Left lung (tissue), 10 donors: ENCODE results near the gene SVOPL. TPM values are rescaled to one million over a fixed set of nuclear protein-coding genes. Genes with fewer than 3 reads are reported as not detected.

ENCODE experiments used
- ATAC-seq: fragments of 200-7000 bp; cut with Tn5 transposase; one replicate; pipeline ENCODE4 v1.9.1; 2020; ENCODE audit warnings: moderate library complexity
- DNase-seq, 4 donors: peaks; one replicate each; pipeline ENCODE4 v3.0.0-alpha.2; 2013 to 2020
- H3K27ac ChIP-seq, 2 donors: fragments of 200-600 bp; sonication (generic) in 1 of 2; one replicate each; pipeline versions ENCODE4 v1.5.0 to v1.8.0; 2020 to 2021
- H3K27me3 ChIP-seq, 2 donors: fragments of 200-600 bp; sonication (generic) in 1 of 2; one replicate each; pipeline versions ENCODE4 v1.5.0 to v1.8.0; 2020 to 2021
- H3K36me3 ChIP-seq, 2 donors: fragments of 200-600 bp; sonication (generic) in 1 of 2; one replicate each; pipeline versions ENCODE4 v1.5.0 to v1.8.0; 2020 to 2021
- H3K4me1 ChIP-seq, 2 donors: fragments of 200-600 bp; one replicate each; pipeline ENCODE4 v1.8.0; 2021
- H3K4me3 ChIP-seq, 2 donors: fragments of 200-600 bp; sonication (generic) in 1 of 2; one replicate each; pipeline versions ENCODE4 v1.5.0 to v1.8.0; 2020 to 2021; ENCODE audit warnings: mild to moderate bottlenecking in 1 of 2
- H3K9me3 ChIP-seq, 2 donors: fragments of 200-600 bp; sonication (generic) in 1 of 2; one replicate each; pipeline versions ENCODE4 v1.5.0 to v1.8.0; 2020 to 2021
- intact Hi-C, 2 donors: fragments of 100-400 bp; cut with DNase I; formaldehyde crosslinking; loops; one replicate each; pipeline versions ENCODE4 v1.11.2 to v1.14.2; 2022
- polyA plus RNA-seq, 6 donors: library from polyadenylated mRNA; unstranded; fragments of 120-200 nt; gene quantifications; one replicate each; pipeline ENCODE4 v1.2.1, GENCODE V29; 2013; ENCODE audit not compliant: insufficient read length in 6 of 6
- total RNA-seq, 2 donors: library from RNA; stranded (reverse); fragmentation: NEBNext Ultra II Directional; extraction: Animal tissue kit (Norgen Biotek cat#: 25700); gene quantifications; one replicate each; pipeline ENCODE4 v1.2.1, GENCODE V29; 2021
- TF ChIP-seq, protein P1 (sequence below), 2 donors: fragments of 200-600 bp; sonication (generic) in 1 of 2; IDR thresholded peaks; one replicate each; pipeline versions ENCODE4 v1.5.0 to v1.8.0; 2021; ENCODE audit warnings: antibody characterized with exemption in 2 of 2
- donor health status: DM: no; HTN: yes; CAD: no.
- donor health status: DM: no; HTN: no; CAD: no.

SVOPL gene
- total and polyA plus RNA-seq, 8 donors, result 0.26 to 3.8 (median 2.5) TPM; not detected in 1

DNA sequence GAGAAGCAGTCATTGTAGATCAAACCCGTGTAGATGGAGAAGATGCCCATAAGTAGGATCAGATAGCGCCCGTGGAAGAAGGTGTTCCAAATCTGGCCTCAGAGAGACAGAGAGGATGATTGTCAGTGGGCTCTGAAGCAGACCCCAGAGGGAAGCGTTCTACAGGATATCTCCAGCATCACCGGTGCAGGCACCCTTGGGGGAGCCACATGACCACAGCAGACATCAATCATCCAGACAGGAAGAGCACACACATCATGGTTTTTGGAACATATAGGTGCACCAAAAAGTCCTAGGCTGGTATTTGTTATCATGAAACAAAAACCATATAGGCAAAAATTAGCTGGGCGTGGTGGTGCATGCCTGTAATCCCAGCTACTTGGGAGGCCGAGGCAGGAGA, 44.0 kb upstream of the SVOPL start:
- Histone ChIP-seq H3K27ac (no peak overlapping the region), H3K4me3 (no peak overlapping the region), H3K27me3 (no peaks in the 10 kb centered on the region), H3K9me3 (no peaks in the 10 kb centered on the region), H3K36me3 (no peaks in the 10 kb centered on the region), H3K4me1 (no peaks in the 10 kb centered on the region)
- intact Hi-C loops, result no loop called here
- no peak for ATAC-seq
- TF ChIP-seq, protein P1, sequence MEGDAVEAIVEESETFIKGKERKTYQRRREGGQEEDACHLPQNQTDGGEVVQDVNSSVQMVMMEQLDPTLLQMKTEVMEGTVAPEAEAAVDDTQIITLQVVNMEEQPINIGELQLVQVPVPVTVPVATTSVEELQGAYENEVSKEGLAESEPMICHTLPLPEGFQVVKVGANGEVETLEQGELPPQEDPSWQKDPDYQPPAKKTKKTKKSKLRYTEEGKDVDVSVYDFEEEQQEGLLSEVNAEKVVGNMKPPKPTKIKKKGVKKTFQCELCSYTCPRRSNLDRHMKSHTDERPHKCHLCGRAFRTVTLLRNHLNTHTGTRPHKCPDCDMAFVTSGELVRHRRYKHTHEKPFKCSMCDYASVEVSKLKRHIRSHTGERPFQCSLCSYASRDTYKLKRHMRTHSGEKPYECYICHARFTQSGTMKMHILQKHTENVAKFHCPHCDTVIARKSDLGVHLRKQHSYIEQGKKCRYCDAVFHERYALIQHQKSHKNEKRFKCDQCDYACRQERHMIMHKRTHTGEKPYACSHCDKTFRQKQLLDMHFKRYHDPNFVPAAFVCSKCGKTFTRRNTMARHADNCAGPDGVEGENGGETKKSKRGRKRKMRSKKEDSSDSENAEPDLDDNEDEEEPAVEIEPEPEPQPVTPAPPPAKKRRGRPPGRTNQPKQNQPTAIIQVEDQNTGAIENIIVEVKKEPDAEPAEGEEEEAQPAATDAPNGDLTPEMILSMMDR (IDR thresholded peaks at IDR 0.05), result no peak
- DNase-seq, result no peak

DNA sequence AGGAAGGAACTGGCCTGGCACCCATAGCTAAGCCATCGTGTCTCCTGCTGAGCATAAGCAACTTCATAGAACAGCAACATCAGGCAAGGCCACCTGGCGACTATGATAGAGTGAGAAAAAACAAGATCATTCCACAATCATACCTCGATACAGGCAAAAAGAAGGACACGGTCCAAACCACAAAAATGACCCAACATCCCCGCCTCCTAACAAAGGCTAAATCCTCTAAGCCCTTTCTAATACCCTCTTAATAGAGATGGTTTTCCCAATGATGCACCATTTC, 40.2 kb upstream of the SVOPL start:
- H3K27me3 ChIP-seq, result no peaks in the 10 kb centered on the region
- H3K27ac ChIP-seq, result no peak overlapping the region
- ATAC-seq (no peak), DNase-seq (no peak)
- H3K36me3 ChIP-seq, result no peaks in the 10 kb centered on the region
- H3K4me3 ChIP-seq, result no peak overlapping the region
- intact Hi-C loops, result no loop called here
- H3K9me3 ChIP-seq, result no peaks in the 10 kb centered on the region
- TF ChIP-seq, protein P1 (IDR thresholded peaks at IDR 0.05), result no peak
- H3K4me1 ChIP-seq, result peaks cover 0 to 5% of the 10 kb centered on the region in 2 donors

DNA sequence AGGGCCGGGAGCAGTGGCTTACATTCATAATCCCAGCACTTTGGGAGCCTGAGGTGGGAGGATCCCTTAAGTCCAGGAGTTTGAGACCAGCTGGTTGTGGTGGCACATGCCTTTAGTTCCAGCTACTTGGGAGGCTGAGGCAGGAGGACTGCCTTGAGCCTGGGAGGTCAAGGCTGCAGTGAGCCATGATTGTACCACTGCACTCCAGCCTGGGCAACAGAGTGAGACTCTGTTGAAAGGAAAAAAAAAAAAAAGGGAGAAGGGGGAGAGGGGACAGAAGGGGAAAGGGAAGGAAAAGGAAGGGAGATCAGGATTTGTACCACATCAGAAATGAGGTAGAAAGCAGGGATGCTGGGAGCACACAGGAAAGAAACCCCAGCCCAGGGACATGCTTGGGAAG, 38.7 kb upstream of the SVOPL start:
- no peaks in the 10 kb centered on the region for H3K27me3 ChIP-seq
- intact Hi-C loops, result loop anchor here in 1 of 2 donors (5.0 to 10.0 kb wide), 2 partner anchors 578 to 1135 kb away; no protein-coding TSS in a partner anchor
- peaks cover 0 to 5% of the 10 kb centered on the region in 2 donors for H3K4me1 ChIP-seq
- no peak for ATAC-seq
- no peaks in the 10 kb centered on the region for H3K9me3 ChIP-seq
- H3K4me3 ChIP-seq, result no peak overlapping the region
- TF ChIP-seq, protein P1 (IDR thresholded peaks at IDR 0.05), result no peak
- no peak for DNase-seq
- H3K27ac ChIP-seq, result no peak overlapping the region
- no peaks in the 10 kb centered on the region for H3K36me3 ChIP-seq

DNA sequence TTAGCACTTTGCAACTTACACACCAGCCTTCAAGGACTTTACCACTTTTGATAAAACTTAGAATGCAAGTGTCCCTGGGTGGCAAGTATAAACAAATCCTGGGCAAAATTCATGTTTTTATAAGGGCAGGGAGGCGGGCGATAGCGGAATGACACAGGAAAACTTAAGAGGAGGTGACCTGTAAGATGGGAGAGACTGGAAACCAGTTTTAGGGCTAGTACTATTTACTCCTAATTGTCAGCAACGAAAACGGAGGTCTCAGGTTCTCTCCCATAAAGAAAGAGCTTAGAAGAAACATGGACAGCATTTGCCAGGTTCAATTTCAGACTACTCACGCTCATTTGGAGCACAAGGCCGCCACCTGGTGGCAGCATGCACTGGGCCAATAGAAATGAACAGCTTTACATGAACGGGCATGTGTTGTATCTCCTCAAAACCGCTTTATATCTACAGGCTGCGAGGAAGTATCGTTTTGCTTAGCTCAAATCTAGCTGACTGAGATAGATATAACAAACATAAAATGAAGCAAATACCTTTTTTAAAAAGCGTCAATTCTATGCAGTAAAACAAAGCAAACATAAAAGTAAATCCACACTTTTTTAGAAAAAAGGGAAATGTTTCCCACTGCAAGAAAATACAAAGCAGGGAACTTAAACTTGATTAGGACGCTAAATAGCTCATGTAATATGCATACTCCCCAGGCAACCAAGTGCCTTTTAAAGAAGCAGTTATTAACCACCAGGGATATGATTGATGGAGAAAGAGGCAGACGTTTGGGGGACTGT, 37.6 kb upstream of the SVOPL start:
- Histone ChIP-seq H3K36me3 (no peaks in the 10 kb centered on the region), H3K9me3 (no peaks in the 10 kb centered on the region), H3K27me3 (no peaks in the 10 kb centered on the region), H3K27ac (no peak overlapping the region), H3K4me1 (peaks cover 0 to 5% of the 10 kb centered on the region in 2 donors), H3K4me3 (no peak overlapping the region)
- peak; percentile 99 for ATAC-seq
- TF ChIP-seq, protein P1 (IDR thresholded peaks at IDR 0.05), result peak; percentile 81 to 83
- peak; percentile 71 to 91 (median 83) for DNase-seq
- intact Hi-C loops, result loop anchor here in 1 of 2 donors (5.0 to 10.0 kb wide), 2 partner anchors 576 to 1134 kb away; no protein-coding TSS in a partner anchor

DNA sequence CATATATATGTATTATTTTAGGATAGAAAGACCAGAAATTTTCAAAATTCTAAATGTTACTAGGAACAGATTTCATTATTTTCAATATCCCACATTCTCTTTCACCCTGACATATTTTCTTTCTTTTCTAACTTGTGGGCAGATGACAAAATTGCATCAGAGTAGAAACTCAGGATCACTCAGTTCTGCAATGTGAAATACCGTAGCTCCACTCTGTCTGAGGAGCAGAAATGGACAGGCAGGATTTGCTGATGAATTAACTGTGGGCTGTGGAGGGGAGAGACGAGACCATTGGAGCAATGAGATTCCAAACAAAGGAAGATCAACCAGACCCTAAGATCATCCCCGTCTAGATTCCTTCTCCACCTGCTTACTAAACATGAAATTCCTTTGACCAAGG, 37.0 kb upstream of the SVOPL start:
- DNase-seq (no peak), ATAC-seq (no peak)
- H3K27me3 ChIP-seq, result no peaks in the 10 kb centered on the region
- no peaks in the 10 kb centered on the region for H3K36me3 ChIP-seq
- H3K9me3 ChIP-seq, result no peaks in the 10 kb centered on the region
- intact Hi-C loops, result loop anchor here in 1 of 2 donors (5.0 to 10.0 kb wide), 2 partner anchors 576 to 1133 kb away; no protein-coding TSS in a partner anchor
- TF ChIP-seq, protein P1 (IDR thresholded peaks at IDR 0.05), result no peak
- H3K27ac ChIP-seq, result no peak overlapping the region
- no peak overlapping the region for H3K4me3 ChIP-seq
- peaks cover 0 to 5% of the 10 kb centered on the region in 2 donors for H3K4me1 ChIP-seq
